Gastroesophageal sphincter (tissue), 4 donors: Measurements from ENCODE around the gene IMMP1L. TPM values are rescaled to one million over a fixed set of nuclear protein-coding genes. Genes with fewer than 3 reads are reported as not detected.

Experiments used
- ATAC-seq: fragments of 150-250 bp; one replicate; pipeline ENCODE4 v1.9.1; 2016; ENCODE audit warnings: mild to moderate bottlenecking, moderate library complexity
- H3K27ac ChIP-seq, 4 donors: fragments of 200-600 bp; sonication (generic) in 3 of 4; 1 replicate in 3 of 4; 2 replicates in 1 of 4; pipeline ENCODE4 v1.5.1; 2016 to 2019
- H3K27me3 ChIP-seq: fragments of 200-600 bp; sonication (generic); one replicate; pipeline ENCODE4 v1.5.1; 2019
- H3K36me3 ChIP-seq, 2 donors: fragments of 200-600 bp; sonication (generic); one replicate each; pipeline ENCODE4 v1.5.1; 2019; ENCODE audit warnings: control low read depth in 1 of 2
- H3K4me1 ChIP-seq, 3 donors: fragments of 200-600 bp; sonication (generic); 1 replicate in 2 of 3; 2 replicates in 1 of 3; pipeline ENCODE4 v1.5.1; 2016 to 2019; ENCODE audit warnings: control low read depth in 2 of 3
- H3K4me3 ChIP-seq, 2 donors: fragments of 200-600 bp; sonication (generic); one replicate each; pipeline ENCODE4 v1.5.1; 2019; ENCODE audit warnings: mild to moderate bottlenecking in 1 of 2, moderate library complexity in 1 of 2
- H3K9me3 ChIP-seq, 3 donors: fragments of 200-600 bp; sonication (generic); one replicate each; pipeline ENCODE4 v1.5.1; 2017 to 2019; ENCODE audit warnings: control low read depth in 2 of 3
- EP300 ChIP-seq: sonication (generic); formaldehyde crosslinking; IDR thresholded peaks from one replicate; pipeline ENCODE4 v1.6.1; 2017; ENCODE audit warnings: antibody characterized with exemption, mild to moderate bottlenecking
- POLR2A ChIP-seq, 2 donors: fragments of 450-650 bp; IDR thresholded peaks; one replicate each; pipeline ENCODE4 v1.6.1; 2017; ENCODE audit warnings: antibody characterized with exemption in 2 of 2, mild to moderate bottlenecking in 2 of 2, moderate library complexity in 1 of 2
- POLR2AphosphoS5 ChIP-seq: sonication (generic); formaldehyde crosslinking; IDR thresholded peaks from one replicate; pipeline ENCODE4 v1.6.1; 2017; ENCODE audit warnings: antibody characterized with exemption
- WGBS, 2 donors: methylation state at CpG; one replicate each; pipeline ENCODE4 v1.1.5; 2018; ENCODE audit warnings: low coverage in 1 of 2; 5-methylcytosine and 5-hydroxymethylcytosine counted together
- total RNA-seq, 4 donors: library from RNA; depleted of rRNA; stranded (reverse); fragments of >200 nt; gene quantifications; one replicate each; pipeline ENCODE4 v1.1.0, GENCODE V29; 2016
- TF ChIP-seq, protein P1 (sequence below), 4 experiments: fragments of 200-600 bp in 2 of 4; fragments of 450-650 bp in 2 of 4; sonication (generic) in 1 of 4; IDR thresholded peaks; one replicate each; pipeline ENCODE4 v1.5.1; 2017 to 2019; ENCODE audit warnings: antibody characterized with exemption in 4 of 4, mild to moderate bottlenecking in 2 of 4, moderate library complexity in 2 of 4

Gene IMMP1L, protein sequence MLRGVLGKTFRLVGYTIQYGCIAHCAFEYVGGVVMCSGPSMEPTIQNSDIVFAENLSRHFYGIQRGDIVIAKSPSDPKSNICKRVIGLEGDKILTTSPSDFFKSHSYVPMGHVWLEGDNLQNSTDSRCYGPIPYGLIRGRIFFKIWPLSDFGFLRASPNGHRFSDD
- total RNA-seq, result 10 to 100 TPM in 3 of 4 donors, 1 to 10 TPM in 1; 3.9 to 38.6 (median 21.2) TPM

DNA sequence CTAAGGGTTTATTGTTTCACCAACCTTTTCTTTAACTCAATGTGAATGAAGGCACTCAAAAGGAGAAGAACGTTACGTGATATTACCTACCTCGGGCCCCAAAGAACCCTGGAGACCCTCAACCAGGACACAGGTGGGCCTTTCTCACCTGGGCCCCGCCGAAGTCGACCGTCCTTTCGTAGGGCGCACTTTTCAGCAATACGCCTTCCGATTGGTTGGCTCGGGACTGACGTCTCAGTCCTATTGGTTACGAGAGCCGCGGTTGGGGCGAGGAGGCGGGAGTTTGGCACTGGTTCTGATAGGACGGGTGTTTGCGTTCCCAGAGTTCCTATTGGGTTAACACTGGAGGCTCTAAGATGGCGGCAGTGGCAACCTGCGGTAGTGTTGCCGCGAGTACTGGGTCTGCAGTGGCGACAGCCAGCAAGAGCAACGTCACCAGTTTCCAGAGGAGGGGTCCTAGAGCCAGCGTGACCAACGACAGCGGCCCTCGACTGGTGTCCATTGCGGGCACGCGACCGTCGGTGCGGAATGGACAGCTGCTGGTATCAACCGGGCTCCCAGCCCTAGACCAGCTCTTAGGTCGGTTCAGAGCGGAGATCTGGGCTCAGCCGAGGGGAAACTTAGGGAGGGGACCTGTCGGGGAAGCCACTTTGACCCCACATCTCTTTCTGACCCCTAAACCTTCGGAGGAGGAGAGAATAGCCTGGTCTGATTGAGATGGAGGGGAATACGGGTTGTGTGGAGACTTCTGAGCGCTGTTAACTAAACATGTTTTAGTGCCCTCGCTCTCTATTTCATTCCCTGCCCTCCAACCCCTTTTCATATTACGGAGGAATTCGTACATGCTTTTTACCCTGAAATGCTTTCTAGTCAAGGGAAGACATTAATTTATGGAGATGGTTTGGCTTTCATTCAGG is at the start of gene IMMP1L, which contains the start of gene ELP4:
Gene IMMP1L, minus strand, starts transcription at position 194 of the 917 bp plus-strand sequence. CDS start 46,346 bp downstream, outside the sequence.
Gene ELP4, plus strand, starts transcription at position 339 of the 917 bp plus-strand sequence. Its CDS starts 18 bp downstream, at position 357.
- ATAC-seq, result peak; percentile 100
- peak within 1 kb of the TSS; percentile 44 to 89 (median 89) for H3K27ac ChIP-seq
- H3K4me3 ChIP-seq, result peak within 1 kb of the TSS; percentile 76 to 89
- WGBS, 2 donors, result 0 to 1% methylated on average over 8 to 21 of the region's 47 CpGs
- peaks cover 0 to 3% of the 10 kb centered on the region in 2 donors for H3K36me3 ChIP-seq
- peaks cover 0 to 33% (median 3%) of the 10 kb centered on the region in 3 donors for H3K4me1 ChIP-seq
- H3K27me3 ChIP-seq, result no peaks in the 10 kb centered on the region
- TF ChIP-seq POLR2A (IDR thresholded peaks at IDR 0.05), result peak in 1 of 2 donors; percentile 22
- TF ChIP-seq, protein P1, sequence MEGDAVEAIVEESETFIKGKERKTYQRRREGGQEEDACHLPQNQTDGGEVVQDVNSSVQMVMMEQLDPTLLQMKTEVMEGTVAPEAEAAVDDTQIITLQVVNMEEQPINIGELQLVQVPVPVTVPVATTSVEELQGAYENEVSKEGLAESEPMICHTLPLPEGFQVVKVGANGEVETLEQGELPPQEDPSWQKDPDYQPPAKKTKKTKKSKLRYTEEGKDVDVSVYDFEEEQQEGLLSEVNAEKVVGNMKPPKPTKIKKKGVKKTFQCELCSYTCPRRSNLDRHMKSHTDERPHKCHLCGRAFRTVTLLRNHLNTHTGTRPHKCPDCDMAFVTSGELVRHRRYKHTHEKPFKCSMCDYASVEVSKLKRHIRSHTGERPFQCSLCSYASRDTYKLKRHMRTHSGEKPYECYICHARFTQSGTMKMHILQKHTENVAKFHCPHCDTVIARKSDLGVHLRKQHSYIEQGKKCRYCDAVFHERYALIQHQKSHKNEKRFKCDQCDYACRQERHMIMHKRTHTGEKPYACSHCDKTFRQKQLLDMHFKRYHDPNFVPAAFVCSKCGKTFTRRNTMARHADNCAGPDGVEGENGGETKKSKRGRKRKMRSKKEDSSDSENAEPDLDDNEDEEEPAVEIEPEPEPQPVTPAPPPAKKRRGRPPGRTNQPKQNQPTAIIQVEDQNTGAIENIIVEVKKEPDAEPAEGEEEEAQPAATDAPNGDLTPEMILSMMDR (IDR thresholded peaks at IDR 0.05), result peak in 1 of 4 experiments; percentile 15
- TF ChIP-seq EP300, result no peak
- peak; percentile 55 for TF ChIP-seq POLR2AphosphoS5
- H3K9me3 ChIP-seq, result no peaks in the 10 kb centered on the region

DNA sequence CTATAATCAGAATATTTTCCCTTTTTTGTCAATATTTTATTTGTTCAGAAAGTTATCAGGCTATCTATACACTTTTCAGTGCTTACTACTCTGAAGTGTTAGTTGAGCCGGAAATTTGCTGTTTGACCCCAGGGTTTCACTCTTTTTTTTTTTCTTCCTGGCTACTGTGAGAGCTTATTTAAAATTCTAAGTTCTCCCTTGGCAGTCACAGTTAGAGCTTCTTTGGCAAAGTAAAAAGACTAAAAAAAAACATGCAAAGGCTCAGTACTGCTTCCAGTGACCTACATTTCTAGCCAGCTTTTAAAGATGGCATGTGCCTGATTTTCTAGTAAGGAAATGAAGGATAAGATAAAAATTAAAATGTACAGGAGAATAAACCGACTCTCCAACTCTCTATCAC is 48.6 kb upstream of the IMMP1L start:
- Histone ChIP-seq H3K27ac (no peak overlapping the region), H3K4me3 (no peak overlapping the region), H3K4me1 (peaks cover 4 to 17% (median 6%) of the 10 kb centered on the region in 3 donors), H3K9me3 (no peaks in the 10 kb centered on the region), H3K36me3 (no peaks in the 10 kb centered on the region), H3K27me3 (no peaks in the 10 kb centered on the region)
- ATAC-seq, result no peak
- TF ChIP-seq EP300 (no peak), POLR2A (IDR thresholded peaks at IDR 0.05) (no peak), POLR2AphosphoS5 (no peak)
- TF ChIP-seq, protein P1 (IDR thresholded peaks at IDR 0.05), result no peak
- WGBS, 2 donors, result 6 to 13% methylated on average over 1 to 2 of the region's 2 CpGs

DNA sequence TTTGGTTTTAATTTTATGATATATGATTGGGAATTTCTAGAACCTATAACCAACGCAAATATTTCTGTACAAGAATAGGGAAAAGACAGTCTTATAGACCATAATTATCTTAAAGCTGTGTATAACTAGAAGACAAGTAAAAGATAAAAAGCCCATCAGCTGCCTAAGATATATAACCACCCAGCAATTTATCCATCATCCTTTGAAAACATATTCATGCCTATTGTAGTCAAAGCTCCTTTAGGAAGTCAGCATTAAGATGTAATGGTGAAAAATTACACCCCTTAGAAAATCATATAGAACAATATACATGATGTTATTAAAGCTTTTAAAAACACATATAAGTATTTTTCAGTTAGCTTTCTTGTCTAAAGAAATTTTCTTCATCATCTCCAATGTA is 46.5 kb upstream of the IMMP1L start:
- no peaks in the 10 kb centered on the region for H3K36me3 ChIP-seq
- ATAC-seq, result no peak
- no peaks in the 10 kb centered on the region for H3K27me3 ChIP-seq
- WGBS, 2 donors, result 94 to 100% methylated on average over 1 of the region's 1 CpG
- no peak overlapping the region for H3K4me3 ChIP-seq
- peaks cover 4 to 17% (median 6%) of the 10 kb centered on the region in 3 donors for H3K4me1 ChIP-seq
- no peaks in the 10 kb centered on the region for H3K9me3 ChIP-seq
- TF ChIP-seq, protein P1 (IDR thresholded peaks at IDR 0.05), result no peak
- TF ChIP-seq POLR2A (IDR thresholded peaks at IDR 0.05) (no peak), EP300 (no peak), POLR2AphosphoS5 (no peak)
- no peak overlapping the region for H3K27ac ChIP-seq

DNA sequence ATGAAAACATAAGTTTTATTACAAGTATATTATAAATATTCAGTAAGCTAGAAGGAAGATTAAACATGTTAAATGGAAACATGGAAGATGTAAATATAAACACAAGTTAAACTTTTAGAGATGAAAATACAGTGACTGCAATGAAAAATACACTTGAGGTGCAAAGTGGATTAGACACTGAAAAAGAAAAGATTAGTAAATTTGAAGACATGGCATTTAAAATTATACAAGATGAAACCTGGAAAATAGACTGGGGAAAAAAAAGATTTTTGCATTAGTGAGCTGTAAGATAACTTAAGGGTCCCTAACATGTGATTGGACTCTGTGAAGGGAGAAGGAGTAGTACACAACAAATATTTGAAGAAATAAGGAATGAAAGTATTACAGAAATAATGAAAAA is 33.4 kb upstream of the IMMP1L start:
- Histone ChIP-seq H3K9me3 (no peaks in the 10 kb centered on the region), H3K36me3 (peaks cover 0 to 32% of the 10 kb centered on the region in 2 donors), H3K4me1 (no peaks in the 10 kb centered on the region), H3K4me3 (no peak overlapping the region), H3K27ac (no peak overlapping the region), H3K27me3 (no peaks in the 10 kb centered on the region)
- no peak for TF ChIP-seq POLR2AphosphoS5
- no peak for TF ChIP-seq POLR2A (IDR thresholded peaks at IDR 0.05)
- TF ChIP-seq, protein P1 (IDR thresholded peaks at IDR 0.05), result no peak
- TF ChIP-seq EP300, result no peak
- ATAC-seq, result no peak
